Endothelial cell of umbilical vein (primary cell): ENCODE measurements around the gene CMTM3.
"Not testable (repeated sequence)": the region's sequence is repeated elsewhere in the genome, so short reads cannot be mapped to it uniquely, and the experiment has no call there.

ENCODE experiments used
- CTCF ChIP-seq, 2 donors: IDR thresholded peaks; 1 replicate in 1 of 2; 2 replicates in 1 of 2; pipeline ENCODE4 v1.5.1; 2011; ENCODE audit warnings: low read length in 2 of 2, mild to moderate bottlenecking in 2 of 2, moderate library complexity in 2 of 2, control low read depth in 1 of 2, inconsistent platforms in 1 of 2, low read depth in 1 of 2; ENCODE audit not compliant: insufficient read depth in 1 of 2; ENCODE audit errors: extremely low read depth in 1 of 2
- EZH2 ChIP-seq: IDR thresholded peaks from 2 replicates; pipeline ENCODE4 v1.6.1; 2012; ENCODE audit warnings: borderline replicate concordance, low read depth, mild to moderate bottlenecking, moderate library complexity, low read length, inconsistent platforms; ENCODE audit not compliant: severe bottlenecking
- GATA2 ChIP-seq: IDR thresholded peaks from 2 replicates; pipeline ENCODE4 v1.7.0; 2011; ENCODE audit warnings: low read depth, mild to moderate bottlenecking, moderate library complexity, mixed read lengths, low read length; ENCODE audit not compliant: insufficient read length, insufficient read depth
- JUN ChIP-seq: IDR thresholded peaks from 2 replicates; pipeline ENCODE4 v1.6.1; 2011; ENCODE audit warnings: borderline replicate concordance, low read depth; ENCODE audit not compliant: insufficient read length, insufficient read depth
- MAX ChIP-seq: IDR thresholded peaks from 2 replicates; pipeline ENCODE4 v1.6.1; 2011; ENCODE audit not compliant: insufficient read depth, insufficient read length
- MYC ChIP-seq: IDR thresholded peaks from one replicate; pipeline ENCODE4 v1.6.1; 2011; ENCODE audit warnings: mild to moderate bottlenecking, low read depth, low read length
- POLR2A ChIP-seq: IDR thresholded peaks from 2 replicates; pipeline ENCODE4 v1.6.1; 2012; ENCODE audit warnings: low read depth, mild to moderate bottlenecking, control low read depth, low read length
- POLR2AphosphoS5 ChIP-seq: IDR thresholded peaks from 2 replicates; pipeline ENCODE4 v1.6.1; 2012; ENCODE audit warnings: low read depth, mild to moderate bottlenecking, control low read depth, low read length, moderate library complexity; ENCODE audit not compliant: insufficient read depth

GRCh38 chr16:66631558-66631957, 27.1 kb downstream of the CMTM3 start:
- TF ChIP-seq CTCF (IDR thresholded peaks at IDR 0.05; ENCODE audit: extremely low read depth in 1 of 2, insufficient read depth in 1 of 2, low read depth in 1 of 2, low read length in 2 of 2); POLR2AphosphoS5; MYC; POLR2A; JUN; GATA2; EZH2; MAX: not testable (repeated sequence)
